Measurements from ENCODE around the gene PRRG2.
"Not testable (repeated sequence)": the region's sequence is repeated elsewhere in the genome, so short reads cannot be mapped to it uniquely, and the experiment has no call there.

PRRG2 gene

DNA sequence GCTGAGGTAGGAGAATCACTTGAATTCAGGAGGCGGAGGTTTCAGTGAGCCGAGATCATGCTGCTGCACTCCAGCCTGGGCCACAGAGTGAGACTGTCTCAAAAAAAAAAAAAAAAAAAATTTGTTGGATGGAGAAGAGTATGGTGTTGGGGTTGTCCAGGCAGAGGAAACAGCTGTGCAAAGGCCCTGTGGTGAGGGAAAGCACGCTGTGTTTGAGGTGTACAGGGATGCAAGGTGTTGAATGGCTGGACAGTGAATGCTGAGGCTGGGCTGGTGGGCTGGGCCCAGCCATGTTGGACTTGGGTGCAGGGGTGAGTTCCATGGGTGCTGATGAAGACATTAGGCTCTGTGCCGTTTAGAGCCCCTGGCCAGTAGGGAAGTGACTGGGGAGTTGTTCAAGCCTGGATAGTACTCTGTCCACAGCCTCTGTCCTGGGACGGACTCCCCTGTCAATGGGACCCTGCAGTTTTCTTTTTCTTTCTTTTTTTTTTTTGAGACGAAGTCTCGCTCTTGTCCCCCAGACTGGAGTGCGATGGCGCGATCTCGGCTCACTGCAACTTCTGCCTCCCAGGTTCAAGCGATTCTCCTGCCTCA, 28.5 kb downstream of the PRRG2 start:
- DNase-seq (ENCODE audit: low spot score), result no peak

DNA sequence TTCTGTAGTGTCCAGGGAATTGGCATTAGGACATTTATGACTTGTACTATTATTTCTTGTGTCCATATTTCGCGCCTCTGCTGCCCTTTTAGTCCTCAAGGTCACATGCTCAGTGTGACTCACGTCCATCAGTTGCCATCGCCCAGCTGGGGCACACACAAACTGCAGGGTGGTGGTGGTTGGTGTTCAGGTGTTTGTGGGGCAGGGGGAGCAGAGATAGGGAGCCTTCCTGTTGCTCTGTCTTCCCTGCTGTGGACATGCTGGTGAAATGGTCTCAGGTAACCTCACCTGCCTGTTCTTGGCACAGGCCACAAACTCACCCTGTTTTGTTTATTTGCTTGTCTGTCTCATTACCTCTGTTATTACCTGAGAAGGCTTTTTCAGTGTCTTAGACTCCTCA, 32.3 kb downstream of the PRRG2 start:
- peak; percentile 53 for DNase-seq (ENCODE audit: low spot score)

DNA sequence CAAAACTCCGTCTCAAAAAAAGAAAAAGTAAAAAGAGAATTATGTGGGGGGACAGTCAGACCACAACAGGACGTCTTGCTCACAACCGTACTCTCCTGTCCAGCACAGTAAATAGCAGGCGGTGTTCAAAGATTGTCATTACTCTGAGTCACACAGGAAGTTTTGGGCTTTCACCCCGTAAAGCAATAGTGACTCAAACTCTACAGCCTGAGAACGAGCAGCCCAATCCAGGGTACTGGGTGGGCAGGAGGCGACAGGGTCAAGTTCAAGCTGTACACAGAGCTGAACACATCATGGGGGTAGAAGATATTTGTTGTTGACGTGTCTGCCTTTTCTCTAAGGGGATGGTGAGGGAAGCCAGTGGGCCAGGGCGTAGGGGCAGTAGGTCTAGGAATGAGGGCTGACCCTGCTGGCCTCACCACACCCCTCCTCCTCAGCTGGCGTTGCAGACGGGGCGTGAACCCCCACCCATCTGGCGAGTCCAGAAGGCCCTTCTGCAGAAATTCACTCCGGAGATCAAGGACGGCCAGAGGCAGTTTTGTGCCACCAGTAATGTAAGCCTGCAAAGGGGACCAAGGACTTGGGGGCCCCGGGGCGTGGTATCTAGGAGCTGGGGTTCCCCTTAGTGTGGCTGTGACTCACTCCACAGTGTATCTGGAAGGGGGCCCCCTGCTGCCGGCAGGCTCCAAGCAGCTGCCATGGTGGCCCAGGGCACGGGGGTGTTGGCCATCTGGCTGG, 33.1 kb downstream of the PRRG2 start:
- peak; percentile 86 for DNase-seq (ENCODE audit: low spot score)

DNA sequence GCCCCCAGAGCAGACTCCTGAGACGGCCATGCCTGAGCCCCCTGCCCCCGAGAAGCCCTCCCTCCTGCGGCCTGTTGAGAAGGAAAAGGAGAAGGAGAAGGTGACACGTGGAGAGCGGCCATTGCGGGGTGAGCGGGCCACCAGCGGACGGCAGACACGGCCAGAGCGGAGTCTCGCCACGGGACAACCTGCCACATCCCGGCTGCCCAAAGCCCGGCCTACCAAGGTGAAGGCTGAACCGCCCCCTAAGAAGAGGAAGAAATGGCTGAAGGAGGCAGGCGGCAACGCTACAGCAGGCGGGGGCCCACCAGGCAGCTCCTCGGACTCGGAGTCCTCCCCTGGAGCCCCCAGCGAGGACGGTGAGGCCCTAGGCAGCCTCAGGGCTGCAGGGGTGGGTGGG, 34.7 kb downstream of the PRRG2 start:
- DNase-seq (ENCODE audit: low spot score), result no peak

DNA sequence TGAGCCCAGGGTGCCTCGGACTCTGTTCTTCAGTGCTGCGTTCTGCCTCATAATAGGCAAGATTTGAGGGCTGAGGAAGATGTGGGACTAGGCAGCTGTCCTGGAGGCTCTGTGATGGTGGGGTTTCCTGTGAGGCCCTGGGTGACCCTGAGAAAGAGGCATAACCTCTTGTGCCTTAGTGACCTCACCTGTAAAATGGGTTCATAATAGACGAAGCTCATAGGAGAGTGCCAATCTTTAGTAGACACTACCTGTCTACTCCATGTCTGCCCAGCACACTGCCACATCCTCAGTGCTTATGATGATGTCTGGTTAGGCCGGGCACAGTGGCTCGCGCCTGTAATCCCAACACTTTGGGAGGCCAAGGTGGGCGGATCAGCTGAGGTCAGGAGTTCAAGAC, 35.4 kb downstream of the PRRG2 start:
- no peak for DNase-seq (ENCODE audit: low spot score)

DNA sequence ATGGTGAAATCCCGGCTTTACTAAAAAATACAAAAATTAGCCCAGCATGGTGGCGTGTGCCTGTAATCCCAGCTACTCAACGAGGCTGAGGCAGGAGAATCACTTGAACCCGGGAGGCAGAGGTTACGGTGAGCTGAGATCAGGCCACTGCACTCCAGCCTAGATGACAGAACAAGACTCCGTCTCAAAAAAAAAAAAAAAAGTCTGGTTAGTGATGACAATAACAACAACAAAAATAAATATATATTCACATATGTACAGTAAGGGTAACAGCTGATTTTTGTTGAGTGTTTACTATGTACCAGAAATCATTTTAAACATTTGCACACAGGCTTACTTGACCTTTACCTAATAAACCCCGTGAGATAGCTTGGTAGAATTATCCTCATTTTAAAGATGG, 35.8 kb downstream of the PRRG2 start:
- no peak for DNase-seq (ENCODE audit: low spot score)

DNA sequence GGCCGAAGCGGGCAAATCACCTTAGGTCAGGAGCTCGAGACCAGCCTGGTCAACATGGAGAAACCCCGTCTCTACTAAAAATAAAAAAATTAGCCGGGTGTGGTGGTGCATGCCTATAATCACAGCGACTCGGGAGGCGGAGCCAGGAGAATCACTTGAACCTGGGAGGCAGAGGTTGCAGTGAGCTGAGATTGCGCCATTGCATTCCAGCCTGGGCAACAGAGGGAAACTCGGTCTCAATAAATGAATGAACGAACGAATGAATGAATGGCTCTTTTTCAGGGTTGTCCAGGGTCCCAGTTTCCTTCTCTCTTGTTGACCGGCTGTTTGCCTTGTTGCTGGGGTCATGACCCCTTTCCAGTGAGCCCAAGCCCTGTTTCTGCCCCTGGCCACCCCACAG, 36.7 kb downstream of the PRRG2 start:
- not testable (repeated sequence) for DNase-seq (ENCODE audit: low spot score)

DNA sequence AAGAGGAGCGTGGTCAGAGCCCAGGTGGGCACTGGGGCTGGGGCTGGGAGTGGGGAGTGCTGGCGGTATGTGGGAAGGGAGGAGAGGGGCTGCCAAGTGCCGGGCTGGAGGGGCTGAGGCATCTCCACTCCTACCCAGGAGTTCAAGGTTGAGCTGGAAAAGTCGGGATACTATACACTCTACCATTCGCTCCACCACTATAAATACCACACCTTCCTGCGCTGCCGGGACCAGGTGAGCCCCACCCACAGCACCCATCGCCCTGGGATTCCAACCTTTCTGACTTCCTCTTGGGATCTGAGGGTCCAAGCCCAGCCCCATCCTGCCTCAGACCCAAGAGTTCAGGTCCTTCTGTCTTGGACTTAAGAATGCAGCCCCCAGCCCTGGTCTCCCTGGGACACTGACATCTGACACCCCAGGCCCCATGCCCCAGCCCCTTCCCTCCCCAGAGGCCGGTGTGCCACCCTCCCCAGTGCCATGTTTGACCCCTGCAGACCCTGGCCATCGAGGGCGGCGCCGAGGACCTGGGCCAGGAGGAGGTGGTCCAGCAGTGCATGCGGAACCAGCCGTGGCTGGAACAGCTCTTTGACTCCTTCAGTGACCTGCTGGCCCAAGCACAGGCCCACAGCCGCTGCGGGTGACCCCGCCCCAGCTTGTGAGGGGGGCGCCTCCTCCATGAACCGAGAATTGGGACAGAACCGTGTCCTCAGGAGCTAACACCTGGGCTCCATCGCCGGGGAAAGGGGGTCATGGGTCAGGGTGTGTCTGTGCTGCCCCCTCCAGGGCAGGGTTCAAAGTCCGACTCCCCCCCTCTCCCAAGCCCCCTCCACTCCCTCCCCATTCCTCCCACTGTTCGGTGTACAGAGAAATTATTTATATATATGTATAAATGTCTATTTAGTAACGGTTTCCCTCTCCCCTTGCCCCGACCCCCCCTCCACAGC, 44.1 kb downstream of the PRRG2 start:
- DNase-seq (ENCODE audit: low spot score), result no peak

DNA sequence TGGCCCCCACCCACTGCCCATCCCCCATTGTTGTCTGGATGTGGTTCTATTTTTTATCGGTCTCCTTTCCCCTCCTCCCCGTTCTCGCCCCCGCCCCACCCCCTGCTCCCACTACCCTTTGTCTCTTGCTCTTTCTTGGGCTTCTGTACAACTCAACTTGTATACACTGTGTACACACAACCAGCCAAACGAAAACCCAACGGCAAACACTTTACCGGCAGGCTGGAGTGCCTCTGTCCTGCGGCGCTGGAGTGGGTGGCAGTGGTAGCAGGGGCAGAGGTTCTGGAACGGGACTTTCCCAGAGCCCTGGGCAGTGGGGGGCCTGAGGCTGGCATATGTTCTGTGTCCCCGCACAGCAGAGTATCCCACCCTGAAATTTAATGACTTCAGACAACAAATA, 45.1 kb downstream of the PRRG2 start:
- no peak for DNase-seq (ENCODE audit: low spot score)

DNA sequence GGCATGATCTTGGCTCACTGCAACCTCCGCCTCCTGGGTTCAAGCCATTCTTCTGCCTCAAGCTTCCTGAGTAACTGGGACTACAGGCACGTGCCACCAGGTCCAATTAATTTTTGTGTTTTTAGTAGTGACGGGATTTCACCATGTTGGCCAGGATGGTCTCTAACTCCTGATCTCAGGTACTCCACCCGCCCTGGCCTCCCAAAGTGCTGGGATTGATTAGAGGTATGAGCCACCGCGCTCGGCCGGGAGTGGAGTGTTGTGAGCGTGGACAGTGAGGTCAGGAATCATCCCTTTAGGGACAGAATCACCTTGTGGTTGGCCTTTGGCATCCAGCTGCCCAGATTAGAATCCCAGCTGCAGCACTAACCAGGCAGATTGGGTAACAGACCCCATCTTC, 48.5 kb downstream of the PRRG2 start:
- DNase-seq (ENCODE audit: low spot score), result no peak

DNA sequence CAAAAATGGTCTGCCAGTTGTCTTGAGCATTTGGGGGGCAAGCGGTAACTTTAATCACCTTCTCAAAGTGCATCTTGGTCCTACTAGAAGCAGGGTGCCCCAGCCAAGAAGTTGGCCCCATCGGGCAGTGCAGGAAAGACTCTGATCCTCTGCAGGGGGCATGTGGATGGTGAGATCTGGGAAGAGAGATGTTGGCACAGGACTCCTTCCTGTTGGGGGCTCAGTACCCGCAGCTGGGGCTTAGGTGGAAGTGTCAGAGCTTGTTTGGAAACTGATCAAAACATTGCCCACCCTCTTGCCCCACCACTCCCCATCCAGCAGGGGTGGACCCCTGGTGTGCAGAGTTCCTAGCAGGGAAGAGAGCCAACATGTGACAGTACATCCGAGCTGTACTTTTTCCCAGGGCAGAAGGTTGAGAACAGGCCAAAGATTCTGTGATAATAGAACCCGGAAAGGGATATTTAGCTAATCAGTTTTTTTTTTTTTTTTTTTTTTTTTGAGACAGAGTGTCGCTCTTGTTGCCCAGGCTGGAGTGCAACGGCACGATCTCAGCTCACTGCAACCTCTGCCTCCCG, 50.0 kb downstream of the PRRG2 start:
- no peak for DNase-seq (ENCODE audit: low spot score)

DNA sequence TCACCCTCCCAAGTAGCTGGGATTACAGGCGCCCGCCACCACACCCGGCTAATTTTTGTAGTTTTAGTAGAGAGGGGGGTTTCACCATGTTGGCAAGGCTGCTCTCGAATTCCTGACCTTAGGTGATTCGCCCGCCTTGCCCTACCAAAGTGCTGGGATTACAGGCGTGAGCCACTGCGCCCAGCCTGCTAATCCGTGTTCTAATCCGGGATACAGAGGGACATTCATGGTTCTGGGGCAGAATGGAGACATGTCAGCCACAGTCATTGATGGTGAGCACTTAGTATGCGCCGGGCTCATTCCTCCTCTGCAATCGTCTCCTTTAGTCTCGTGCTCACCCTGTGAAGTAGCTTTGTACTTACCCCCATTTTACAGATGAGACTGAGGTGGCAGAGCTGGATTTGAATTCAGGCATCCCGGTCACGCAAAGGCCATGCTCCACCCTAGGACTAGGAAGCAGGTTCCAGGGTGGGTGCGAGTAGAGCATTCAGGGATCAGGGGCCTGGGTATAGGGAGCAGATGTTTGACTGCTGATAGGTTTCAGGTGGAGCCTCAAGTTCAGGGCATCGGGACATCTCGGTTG, 50.6 kb downstream of the PRRG2 start:
- DNase-seq (ENCODE audit: low spot score), result no peak

DNA sequence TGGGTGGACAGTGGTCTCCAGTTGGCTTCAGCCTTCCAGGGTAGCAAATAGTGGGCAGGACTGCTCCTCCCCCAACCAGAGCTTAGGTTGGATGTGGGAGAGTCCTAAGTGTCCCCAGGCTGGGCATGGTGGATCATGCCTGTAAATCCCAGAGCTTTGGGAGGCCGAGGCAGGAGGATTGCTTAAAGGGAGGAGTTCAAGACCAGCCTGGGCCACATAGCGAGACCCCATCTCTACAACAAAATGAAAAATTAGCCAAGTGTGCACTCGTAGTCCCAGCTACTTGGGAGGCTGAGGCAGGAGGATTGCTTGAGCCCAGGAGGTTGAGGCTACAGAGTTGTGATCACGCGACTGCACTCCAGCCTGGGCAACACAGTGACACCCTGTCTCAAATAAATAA, 51.5 kb downstream of the PRRG2 start:
- no peak for DNase-seq (ENCODE audit: low spot score)

DNA sequence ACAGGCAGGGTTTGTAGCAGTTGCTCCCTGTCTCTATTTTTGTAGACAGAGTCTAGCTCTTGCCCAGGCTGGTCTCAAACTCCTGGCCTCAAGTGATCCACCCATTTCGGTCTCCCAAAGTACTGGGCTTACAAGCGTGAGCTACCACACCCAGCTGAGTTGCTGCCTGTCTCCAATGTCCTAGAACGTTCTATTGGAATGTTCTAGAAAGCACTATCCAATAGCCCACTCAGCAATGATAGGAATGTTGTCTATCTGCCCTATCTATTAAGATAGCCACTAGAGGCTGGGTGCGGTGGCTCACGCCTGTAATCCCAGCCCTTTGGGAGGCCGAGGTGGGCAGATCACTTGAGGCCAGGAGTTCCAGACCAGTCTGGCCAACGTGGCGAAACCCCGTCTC, 52.2 kb downstream of the PRRG2 start:
- DNase-seq (ENCODE audit: low spot score), result not testable (repeated sequence)

DNA sequence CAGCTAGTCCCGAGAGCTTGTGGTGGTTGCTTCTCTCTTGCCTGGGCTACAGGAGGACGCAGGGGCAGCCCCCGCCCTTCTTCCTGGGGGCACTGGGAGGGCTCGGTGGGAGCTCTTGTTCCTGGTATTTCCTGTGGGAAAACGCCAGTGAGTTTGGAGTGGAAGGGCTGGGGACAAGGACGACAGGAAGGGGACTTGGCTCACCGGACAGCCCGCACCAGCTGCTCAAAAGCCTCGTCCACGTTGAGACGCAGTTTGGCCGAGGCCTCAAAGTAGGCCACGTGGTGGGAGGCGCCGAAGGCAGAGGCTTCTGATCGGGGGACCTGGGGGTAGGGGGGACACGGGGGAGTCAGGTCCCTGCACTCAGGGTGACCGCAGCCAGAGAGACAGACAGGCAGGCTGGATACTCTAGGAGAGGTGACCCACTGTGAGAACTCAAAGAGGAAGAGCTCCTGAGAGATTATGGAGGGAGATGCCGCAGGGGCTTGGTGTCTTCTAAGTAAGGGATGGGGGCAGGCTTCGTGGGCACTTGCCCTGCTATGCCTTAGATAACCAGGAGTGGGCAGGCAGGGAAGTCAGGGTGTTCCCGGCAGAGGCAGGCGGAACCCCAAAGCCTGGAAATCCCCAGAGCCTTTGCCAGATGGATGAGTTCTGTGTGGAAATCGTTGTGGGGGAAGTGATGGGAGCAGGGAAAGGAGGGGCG, 54.6 kb downstream of the PRRG2 start:
- no peak for DNase-seq (ENCODE audit: low spot score)

DNA sequence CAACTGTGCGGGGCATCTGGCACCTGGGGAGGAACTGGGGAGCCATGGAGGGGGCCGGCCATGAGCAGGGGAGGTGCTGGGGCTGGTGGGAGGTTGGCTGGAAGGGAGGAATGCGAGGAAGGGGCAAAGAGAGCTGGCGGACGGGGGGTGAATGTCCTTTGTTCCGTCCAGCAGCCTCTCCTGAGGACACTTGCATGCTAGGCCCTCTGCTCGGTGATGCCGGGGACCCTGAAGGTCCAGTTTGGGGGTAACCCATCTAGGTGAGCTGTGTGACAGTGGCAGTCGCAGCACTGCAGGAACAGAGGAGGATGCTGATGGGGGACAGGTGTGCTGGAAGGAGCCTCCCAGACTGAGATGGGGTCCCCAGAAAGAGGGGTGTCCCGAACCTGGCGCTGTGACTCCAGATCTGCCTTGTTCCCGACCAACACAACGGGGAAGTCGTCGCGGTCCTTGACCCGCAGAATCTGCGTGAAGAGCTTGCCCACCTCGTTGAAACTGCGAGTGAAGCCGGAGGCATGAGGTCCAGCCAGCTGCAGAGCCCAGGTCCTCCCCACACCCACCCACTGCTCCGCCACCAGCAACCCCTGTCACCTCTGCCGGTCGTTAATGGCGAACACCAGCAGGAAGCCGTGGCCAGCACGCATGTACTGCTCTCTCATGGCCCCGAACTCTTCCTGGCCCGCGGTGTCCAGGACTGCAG, 55.3 kb downstream of the PRRG2 start:
- DNase-seq (ENCODE audit: low spot score), result no peak

DNA sequence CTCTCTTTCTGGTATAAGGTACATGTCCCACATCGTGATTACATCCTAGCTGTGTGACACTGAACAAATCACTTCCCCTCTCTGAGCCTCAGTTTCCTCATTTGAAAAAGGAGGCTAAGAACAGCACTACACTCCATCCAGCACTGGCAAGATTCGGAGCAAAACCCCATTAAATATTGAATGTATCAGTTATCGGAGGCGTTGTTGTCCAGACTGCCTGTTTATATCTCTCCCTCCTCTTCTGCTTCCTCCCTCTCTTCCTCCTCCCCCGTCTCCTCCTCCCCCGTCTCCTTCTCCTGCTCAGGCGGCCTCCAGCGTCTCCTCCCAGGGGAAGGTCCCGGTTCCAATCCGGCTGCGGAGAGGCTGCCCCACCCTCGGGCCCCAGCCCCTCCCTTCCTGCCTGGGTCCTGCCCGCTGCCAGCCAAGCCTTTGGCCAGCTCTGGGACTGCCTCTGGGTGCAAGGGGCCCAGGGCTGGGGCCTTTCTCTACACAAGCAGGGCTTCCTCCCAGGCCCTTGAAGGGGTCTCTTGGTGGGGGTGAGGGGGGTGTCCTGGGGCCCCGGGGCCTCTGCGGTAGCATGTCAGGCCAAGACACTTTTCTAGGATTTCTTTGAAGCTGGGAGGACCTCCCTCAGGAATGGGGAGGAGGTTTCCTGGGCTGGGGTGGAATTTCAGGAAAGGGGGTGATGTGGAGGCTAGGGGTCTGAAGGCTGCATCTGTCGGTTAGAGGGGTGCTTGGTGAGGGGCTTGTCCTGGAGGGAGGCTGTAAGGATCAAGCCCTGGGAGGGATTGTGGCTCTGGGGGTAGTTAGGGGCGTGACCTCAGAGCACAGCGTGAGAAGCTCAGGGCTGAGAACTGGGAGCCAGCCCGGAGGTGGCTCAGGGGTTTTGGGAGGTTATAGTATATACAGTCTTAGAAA, 57.0 kb downstream of the PRRG2 start:
- DNase-seq (ENCODE audit: low spot score), result peak; percentile 90

DNA sequence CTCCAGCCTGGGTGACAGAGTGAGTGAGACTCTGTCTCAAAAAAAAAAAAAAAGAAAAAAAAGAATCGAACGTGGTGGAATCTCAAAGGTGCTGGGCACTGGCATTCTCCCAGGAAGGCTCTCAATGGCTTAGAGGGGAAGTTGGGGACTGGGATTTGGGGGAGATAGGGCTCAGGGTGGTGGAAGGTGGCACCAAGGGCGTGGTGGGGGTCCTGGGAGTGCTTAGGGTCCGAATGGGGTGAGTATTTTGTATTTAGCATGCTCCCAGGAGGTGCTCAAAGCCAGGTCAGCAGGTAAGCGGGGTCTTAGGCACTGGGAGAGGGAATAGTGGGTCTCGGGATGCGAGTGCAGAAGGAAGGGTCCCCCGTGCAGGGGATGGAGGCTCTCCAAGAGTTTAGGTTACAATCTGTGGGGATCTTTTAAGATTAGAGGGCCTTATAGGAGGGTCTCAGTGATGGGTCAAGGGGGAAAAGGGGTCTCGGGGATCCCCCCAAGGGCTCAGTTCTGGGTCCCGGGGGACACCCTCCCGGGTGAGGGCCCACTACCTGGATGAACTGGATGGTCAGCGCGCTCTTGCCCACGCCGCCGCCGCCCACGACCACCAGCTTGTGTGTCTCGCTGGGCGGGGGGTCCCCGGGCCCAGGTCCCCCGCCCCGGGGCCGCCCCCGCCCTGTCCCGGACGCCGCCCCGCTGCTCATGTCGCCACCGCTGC, 58.4 kb downstream of the PRRG2 start:
- no peak for DNase-seq (ENCODE audit: low spot score)

Measured in hepatic stellate cell (primary cell).